K562 (cell line): ENCODE results near the gene SRI. TPM values are rescaled to one million over a fixed set of nuclear protein-coding genes. Genes with fewer than 3 reads are reported as not detected.

Experiments used
- E2F6 ChIP-seq, 2 experiments: IDR thresholded peaks; 2 replicates each; pipeline ENCODE4 v1.6.1; 2011; ENCODE audit warnings: borderline replicate concordance in 1 of 2, control low read depth in 1 of 2, low read depth in 1 of 2, low read length in 1 of 2, mild to moderate bottlenecking in 1 of 2, mixed read lengths in 1 of 2, moderate library complexity in 1 of 2; ENCODE audit not compliant: insufficient read depth in 1 of 2, insufficient read length in 1 of 2, poor library complexity in 1 of 2, severe bottlenecking in 1 of 2; ENCODE audit errors: extremely low read depth in 1 of 2
- ELF1 ChIP-seq: fragments of 200-800 bp; sonication (Bioruptor generic); IDR thresholded peaks from 2 replicates; pipeline ENCODE4 v1.6.1; 2016; ENCODE audit warnings: missing genetic modification characterization, missing compliant biosample characterization
- GATAD2A ChIP-seq: fragments of 450-650 bp; IDR thresholded peaks from 2 replicates; pipeline ENCODE4 v1.6.1; 2017
- HNRNPLL ChIP-seq: fragments of 200-400 bp; formaldehyde crosslinking; IDR thresholded peaks from 2 replicates; pipeline ENCODE4 v1.6.1; 2017; ENCODE audit warnings: low read length, low read depth, mild to moderate bottlenecking; ENCODE audit not compliant: poor library complexity, severe bottlenecking
- MBD2 ChIP-seq: sonication (generic); IDR thresholded peaks from 2 replicates; pipeline ENCODE4 v1.6.1; 2016; ENCODE audit warnings: low read depth, borderline replicate concordance
- MYC ChIP-seq, 2 experiments: fragments of 250-450 bp in 1 of 2; sonication (Bioruptor Pico) in 1 of 2; IDR thresholded peaks; 2 replicates each; pipeline versions ENCODE4 v1.5.1 to v1.6.1; 2012 to 2021; ENCODE audit warnings: low read depth in 2 of 2, borderline replicate concordance in 1 of 2, improper control_type of control experiment in 1 of 2, low read length in 1 of 2, mild to moderate bottlenecking in 1 of 2, moderate library complexity in 1 of 2
- NCOA2 ChIP-seq, 2 experiments: fragments of 450-650 bp; IDR thresholded peaks; 2 replicates each; pipeline ENCODE4 v1.6.1; 2018; ENCODE audit warnings: mild to moderate bottlenecking in 2 of 2, moderate library complexity in 1 of 2; ENCODE audit not compliant: partially characterized antibody in 2 of 2
- NUFIP1 ChIP-seq: fragments of 450-650 bp; IDR thresholded peaks from 2 replicates; pipeline ENCODE4 v1.6.1; 2018; ENCODE audit not compliant: partially characterized antibody
- PCBP1 ChIP-seq: fragments of 200-400 bp; formaldehyde crosslinking; IDR thresholded peaks from 2 replicates; pipeline ENCODE4 v1.6.1; 2018; ENCODE audit warnings: mild to moderate bottlenecking, low read depth, low read length; ENCODE audit not compliant: poor library complexity, severe bottlenecking
- PHB ChIP-seq: fragments of 250-450 bp; sonication (Bioruptor Pico); IDR thresholded peaks from 2 replicates; pipeline ENCODE4 v1.5.0; 2021
- PHF8 ChIP-seq: fragments of 200-600 bp; sonication (generic); IDR thresholded peaks from 2 replicates; pipeline ENCODE4 v1.6.1; 2012; ENCODE audit warnings: mixed run types, mild to moderate bottlenecking, inconsistent platforms, low read length, moderate library complexity, borderline replicate concordance
- SMARCA4 ChIP-seq: fragments of 450-650 bp; IDR thresholded peaks from 2 replicates; pipeline ENCODE4 v1.6.1; 2016
- SUPT5H ChIP-seq: fragments of 450-650 bp; IDR thresholded peaks from 2 replicates; pipeline ENCODE4 v1.6.1; 2016
- TBP ChIP-seq: optimal IDR thresholded peaks from 2 replicates; pipeline ENCODE3; 2011; ENCODE audit warnings: low read depth, low read length, improper control_type of control experiment
- TEAD2 ChIP-seq: fragments of 450-650 bp; IDR thresholded peaks from 2 replicates; pipeline ENCODE4 v1.6.1; 2016; ENCODE audit warnings: missing genetic modification characterization, control low read depth, missing compliant biosample characterization
- ZBTB17 ChIP-seq: fragments of 450-650 bp; formaldehyde crosslinking; IDR thresholded peaks from 2 replicates; pipeline ENCODE4 v1.4.0; 2020; ENCODE audit warnings: mild to moderate bottlenecking
- ZNF232 ChIP-seq: sonication (generic); formaldehyde crosslinking; IDR thresholded peaks from 2 replicates; pipeline ENCODE4 v1.8.0; 2022; ENCODE audit warnings: mild to moderate bottlenecking, missing genetic modification reagents
- ZNF778 ChIP-seq: fragments of 450-650 bp; formaldehyde crosslinking; IDR thresholded peaks from 2 replicates; pipeline ENCODE4 v1.4.0; 2020; ENCODE audit warnings: mild to moderate bottlenecking, moderate library complexity
- polyA plus RNA-seq, 8 experiments: library from polyadenylated mRNA; depleted of rRNA in 4 of 8; stranded (reverse) in 5 of 8; unstranded in 3 of 8; fragments of >200 nt; fragmentation: Nextera tagmentation in 2 of 8; fragmentation: Illumina TruSeq in 1 of 8; extraction: Ambion mirVana in 2 of 8; extraction: Trizol in 1 of 8; gene quantifications; 2 replicates each; pipeline versions ENCODE4 v1.2.1 to v1.2.3, GENCODE V29; 2011 to 2014; ENCODE audit warnings: inconsistent platforms in 1 of 8, missing spikeins in 1 of 8
- total RNA-seq, 7 experiments: library from RNA; depleted of rRNA in 6 of 7; stranded (reverse); fragments of >200 nt in 6 of 7; fragmentation: Illumina TruSeq in 2 of 7; extraction: Trizol in 2 of 7; gene quantifications; 2 replicates each; pipeline versions ENCODE4 v1.2.1 to v1.2.3, GENCODE V29; 2011 to 2021; ENCODE audit warnings: low replicate concordance in 1 of 7
- TF ChIP-seq, protein P1 (sequence below): fragments of 250-450 bp; sonication (Bioruptor Pico); IDR thresholded peaks from 2 replicates; pipeline ENCODE4 v1.9.0; 2021; ENCODE audit warnings: mild to moderate bottlenecking, inconsistent platforms
- TF ChIP-seq, protein P2 (sequence below): fragments of 450-650 bp; IDR thresholded peaks from 2 replicates; pipeline ENCODE4 v1.6.1; 2016; ENCODE audit warnings: missing biosample characterization, missing genetic modification characterization
- TF ChIP-seq, protein P3 (sequence below): conservative IDR thresholded peaks from 2 replicates; pipeline ENCODE4 v1.6.1; 2011; ENCODE audit warnings: low read depth, mild to moderate bottlenecking, low read length; ENCODE audit not compliant: control insufficient read depth

SRI gene
- total and polyA plus RNA-seq, 9 of the 15 experiments (the other 6 are each of a cell fraction or from before 2014, with no cell fraction given): 56.4 to 158 (median 119) TPM

- TF ChIP-seq, protein P1, sequence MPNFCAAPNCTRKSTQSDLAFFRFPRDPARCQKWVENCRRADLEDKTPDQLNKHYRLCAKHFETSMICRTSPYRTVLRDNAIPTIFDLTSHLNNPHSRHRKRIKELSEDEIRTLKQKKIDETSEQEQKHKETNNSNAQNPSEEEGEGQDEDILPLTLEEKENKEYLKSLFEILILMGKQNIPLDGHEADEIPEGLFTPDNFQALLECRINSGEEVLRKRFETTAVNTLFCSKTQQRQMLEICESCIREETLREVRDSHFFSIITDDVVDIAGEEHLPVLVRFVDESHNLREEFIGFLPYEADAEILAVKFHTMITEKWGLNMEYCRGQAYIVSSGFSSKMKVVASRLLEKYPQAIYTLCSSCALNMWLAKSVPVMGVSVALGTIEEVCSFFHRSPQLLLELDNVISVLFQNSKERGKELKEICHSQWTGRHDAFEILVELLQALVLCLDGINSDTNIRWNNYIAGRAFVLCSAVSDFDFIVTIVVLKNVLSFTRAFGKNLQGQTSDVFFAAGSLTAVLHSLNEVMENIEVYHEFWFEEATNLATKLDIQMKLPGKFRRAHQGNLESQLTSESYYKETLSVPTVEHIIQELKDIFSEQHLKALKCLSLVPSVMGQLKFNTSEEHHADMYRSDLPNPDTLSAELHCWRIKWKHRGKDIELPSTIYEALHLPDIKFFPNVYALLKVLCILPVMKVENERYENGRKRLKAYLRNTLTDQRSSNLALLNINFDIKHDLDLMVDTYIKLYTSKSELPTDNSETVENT (CRISPR knock-in tag): peak; percentile 89
- TF ChIP-seq ZBTB17 (CRISPR knock-in tag) (0 out of 2 replicates have a peak, but pooled peaks have one; percentile 15), TEAD2 (tag) (peak; percentile 40; the same call in 1 of the 2 replicates), ZNF778 (no peak), NCOA2 (IDR thresholded peaks at IDR 0.05; ENCODE audit: partially characterized antibody in 2 of 2) (no peak), SUPT5H (peak; percentile 76), SMARCA4 (peak; percentile 42; the same call in 1 of the 2 replicates), HNRNPLL (peak; percentile 79), MYC (IDR thresholded peaks at IDR 0.05; ENCODE audit: low read depth, low read length) (peak; percentile 84), MYC (CRISPR knock-in tag; IDR thresholded peaks at IDR 0.05; ENCODE audit: borderline replicate concordance, low read depth) (no peak), ZNF232 (CRISPR knock-in tag) (no peak), E2F6 (IDR thresholded peaks at IDR 0.05; ENCODE audit: borderline replicate concordance in 1 of 2, extremely low read depth in 1 of 2, insufficient read depth in 1 of 2, insufficient read length in 1 of 2, low read depth in 1 of 2, low read length in 1 of 2, poor library complexity in 1 of 2, severe bottlenecking in 1 of 2) (peak; percentile 81), TBP (peak; percentile 65), ELF1 (tag) (peak; percentile 94), GATAD2A (no peak), PHB (no peak), MBD2 (peak; percentile 91), NUFIP1 (peak; percentile 83), PCBP1 (peak; percentile 34), PHF8 (peak; percentile 92)
- TF ChIP-seq, protein P2, sequence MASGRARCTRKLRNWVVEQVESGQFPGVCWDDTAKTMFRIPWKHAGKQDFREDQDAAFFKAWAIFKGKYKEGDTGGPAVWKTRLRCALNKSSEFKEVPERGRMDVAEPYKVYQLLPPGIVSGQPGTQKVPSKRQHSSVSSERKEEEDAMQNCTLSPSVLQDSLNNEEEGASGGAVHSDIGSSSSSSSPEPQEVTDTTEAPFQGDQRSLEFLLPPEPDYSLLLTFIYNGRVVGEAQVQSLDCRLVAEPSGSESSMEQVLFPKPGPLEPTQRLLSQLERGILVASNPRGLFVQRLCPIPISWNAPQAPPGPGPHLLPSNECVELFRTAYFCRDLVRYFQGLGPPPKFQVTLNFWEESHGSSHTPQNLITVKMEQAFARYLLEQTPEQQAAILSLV: no peak
- TF ChIP-seq, protein P3, sequence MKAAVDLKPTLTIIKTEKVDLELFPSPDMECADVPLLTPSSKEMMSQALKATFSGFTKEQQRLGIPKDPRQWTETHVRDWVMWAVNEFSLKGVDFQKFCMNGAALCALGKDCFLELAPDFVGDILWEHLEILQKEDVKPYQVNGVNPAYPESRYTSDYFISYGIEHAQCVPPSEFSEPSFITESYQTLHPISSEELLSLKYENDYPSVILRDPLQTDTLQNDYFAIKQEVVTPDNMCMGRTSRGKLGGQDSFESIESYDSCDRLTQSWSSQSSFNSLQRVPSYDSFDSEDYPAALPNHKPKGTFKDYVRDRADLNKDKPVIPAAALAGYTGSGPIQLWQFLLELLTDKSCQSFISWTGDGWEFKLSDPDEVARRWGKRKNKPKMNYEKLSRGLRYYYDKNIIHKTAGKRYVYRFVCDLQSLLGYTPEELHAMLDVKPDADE: peak; percentile 68; the same call in 1 of the 2 replicates
Observed at GRCh38 chr7:88219781-88220747, at the start of gene SRI (continued).
